Body of pancreas (tissue), 4 donors: ENCODE measurements around the gene RTN3.

Experiments
- POLR2A ChIP-seq, 3 donors: fragments of 450-650 bp; IDR thresholded peaks; one replicate each; pipeline ENCODE4 v1.6.1; 2016; ENCODE audit warnings: antibody characterized with exemption in 3 of 3, mild to moderate bottlenecking in 2 of 3
- TF ChIP-seq, protein P1 (sequence below), 7 experiments: fragments of 450-650 bp in 4 of 7; fragments of 200-600 bp in 3 of 7; sonication (generic) in 3 of 7; IDR thresholded peaks; one replicate each; pipeline ENCODE4 v1.5.1; 2016 to 2019; ENCODE audit warnings: antibody characterized with exemption in 7 of 7

DNA sequence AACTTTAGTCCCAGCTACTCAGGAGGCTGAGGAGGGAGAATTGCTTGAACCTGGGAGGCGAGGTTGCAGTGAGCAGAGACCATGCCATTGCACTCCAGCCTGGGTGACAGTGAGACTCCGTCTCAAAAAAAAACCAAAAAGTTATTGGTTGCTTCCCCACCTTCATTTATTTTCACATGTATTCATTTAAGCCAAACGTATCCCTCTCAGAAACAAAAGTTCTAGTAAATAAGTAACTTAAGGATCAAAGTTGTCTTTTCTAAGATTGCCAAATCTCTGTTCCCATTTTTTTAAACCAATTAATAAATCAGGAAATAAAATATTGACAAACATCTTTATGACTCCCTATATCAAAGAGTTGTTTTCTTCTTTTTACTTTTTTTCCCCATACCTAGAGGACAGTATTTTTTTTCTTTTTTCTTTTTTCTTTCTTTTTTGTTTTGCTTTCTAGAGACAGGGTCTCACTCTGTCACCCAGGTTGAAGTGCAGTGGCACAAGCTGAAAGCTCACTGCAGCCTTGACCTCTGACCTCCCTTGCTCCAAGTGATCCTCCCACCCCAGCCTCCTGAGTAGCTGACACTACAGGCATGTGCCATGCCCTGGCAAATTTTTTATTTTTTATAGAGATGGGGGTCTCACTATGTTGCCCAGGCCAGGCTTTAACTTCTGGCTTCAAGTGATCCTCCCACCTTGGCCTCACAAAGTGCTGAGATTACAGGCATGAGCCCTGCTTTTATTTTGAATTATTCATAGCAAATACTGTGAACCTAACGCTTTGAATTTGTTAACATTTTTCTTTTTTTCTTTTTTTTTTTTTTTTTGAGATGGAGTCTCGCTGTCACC, 75.8 kb downstream of the RTN3 start:
- TF ChIP-seq, protein P1, sequence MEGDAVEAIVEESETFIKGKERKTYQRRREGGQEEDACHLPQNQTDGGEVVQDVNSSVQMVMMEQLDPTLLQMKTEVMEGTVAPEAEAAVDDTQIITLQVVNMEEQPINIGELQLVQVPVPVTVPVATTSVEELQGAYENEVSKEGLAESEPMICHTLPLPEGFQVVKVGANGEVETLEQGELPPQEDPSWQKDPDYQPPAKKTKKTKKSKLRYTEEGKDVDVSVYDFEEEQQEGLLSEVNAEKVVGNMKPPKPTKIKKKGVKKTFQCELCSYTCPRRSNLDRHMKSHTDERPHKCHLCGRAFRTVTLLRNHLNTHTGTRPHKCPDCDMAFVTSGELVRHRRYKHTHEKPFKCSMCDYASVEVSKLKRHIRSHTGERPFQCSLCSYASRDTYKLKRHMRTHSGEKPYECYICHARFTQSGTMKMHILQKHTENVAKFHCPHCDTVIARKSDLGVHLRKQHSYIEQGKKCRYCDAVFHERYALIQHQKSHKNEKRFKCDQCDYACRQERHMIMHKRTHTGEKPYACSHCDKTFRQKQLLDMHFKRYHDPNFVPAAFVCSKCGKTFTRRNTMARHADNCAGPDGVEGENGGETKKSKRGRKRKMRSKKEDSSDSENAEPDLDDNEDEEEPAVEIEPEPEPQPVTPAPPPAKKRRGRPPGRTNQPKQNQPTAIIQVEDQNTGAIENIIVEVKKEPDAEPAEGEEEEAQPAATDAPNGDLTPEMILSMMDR (IDR thresholded peaks at IDR 0.05): no peak
- TF ChIP-seq POLR2A (IDR thresholded peaks at IDR 0.05): no peak
